CD14-positive monocyte (primary cell): Measurements from ENCODE around the gene TECPR2. TPM values are rescaled to one million over a fixed set of nuclear protein-coding genes. Genes with fewer than 3 reads are reported as not detected.

ENCODE experiments used
- DNase-seq, 3 donors: peaks; one replicate each; pipeline ENCODE4 v3.0.0-alpha.2; 2011 to 2022
- H2AFZ ChIP-seq: 2 replicates; pipeline ENCODE4 v1.6.0; 2012; ENCODE audit warnings: mild to moderate bottlenecking, low read depth, low read length, inconsistent platforms; ENCODE audit not compliant: insufficient read depth, poor library complexity, severe bottlenecking
- H3K27ac ChIP-seq, 2 donors: 1 replicate in 1 of 2; 2 replicates in 1 of 2; pipeline ENCODE4 v1.5.1; 2012 to 2013; ENCODE audit warnings: low read length in 2 of 2, control low read depth in 1 of 2, inconsistent platforms in 1 of 2, low read depth in 1 of 2, mild to moderate bottlenecking in 1 of 2
- H3K27me3 ChIP-seq, 2 donors: one replicate each; pipeline versions ENCODE4 v1.6.0 to v1.6.1; 2011 to 2013; ENCODE audit warnings: low read length in 2 of 2; ENCODE audit not compliant: control insufficient read depth in 2 of 2, insufficient read depth in 2 of 2
- H3K36me3 ChIP-seq, 2 donors: replicated peaks in 1 of 2; 1 replicate in 1 of 2; 2 replicates in 1 of 2; pipeline versions ENCODE4 v1.5.1 to v1.6.1; 2012 to 2013; ENCODE audit warnings: low read length in 2 of 2, control low read depth in 1 of 2, inconsistent platforms in 1 of 2, mild to moderate bottlenecking in 1 of 2; ENCODE audit not compliant: insufficient read depth in 2 of 2, control insufficient read depth in 1 of 2
- H3K4me1 ChIP-seq, 2 donors: 1 replicate in 1 of 2; 2 replicates in 1 of 2; pipeline versions ENCODE4 v1.5.1 to v1.6.1; 2012 to 2013; ENCODE audit warnings: low read length in 2 of 2, control low read depth in 1 of 2, inconsistent platforms in 1 of 2, mild to moderate bottlenecking in 1 of 2, moderate library complexity in 1 of 2; ENCODE audit not compliant: insufficient read depth in 2 of 2, control insufficient read depth in 1 of 2
- H3K4me2 ChIP-seq: replicated peaks from 2 replicates; pipeline ENCODE3; 2012; ENCODE audit warnings: low read length, moderate library complexity, mild to moderate bottlenecking; ENCODE audit not compliant: poor library complexity, severe bottlenecking; ENCODE audit errors: extremely low read depth
- H3K4me3 ChIP-seq, 3 experiments: fragments of 200-600 bp in 1 of 3; sonication (generic) in 1 of 3; replicated peaks in 1 of 3; 1 replicate in 2 of 3; 2 replicates in 1 of 3; pipeline ENCODE4 v1.5.1; 2011 to 2013; ENCODE audit warnings: low read length in 3 of 3, mild to moderate bottlenecking in 3 of 3, control low read depth in 2 of 3, low read depth in 2 of 3, inconsistent platforms in 1 of 3, moderate library complexity in 1 of 3
- H3K79me2 ChIP-seq: 2 replicates; pipeline ENCODE4 v1.6.0; 2012; ENCODE audit warnings: mild to moderate bottlenecking, control low read depth, inconsistent platforms, low read length, moderate library complexity; ENCODE audit not compliant: insufficient read depth
- H3K9ac ChIP-seq: 2 replicates; pipeline ENCODE4 v1.6.0; 2017; ENCODE audit warnings: low read length, mild to moderate bottlenecking; ENCODE audit not compliant: insufficient read depth, poor library complexity, severe bottlenecking
- H3K9me3 ChIP-seq, 2 donors: replicated peaks in 1 of 2; 1 replicate in 1 of 2; 2 replicates in 1 of 2; pipeline versions ENCODE4 v1.5.1 to v1.6.1; 2012 to 2013; ENCODE audit warnings: low read length in 2 of 2, control low read depth in 1 of 2; ENCODE audit not compliant: control insufficient read depth in 1 of 2, insufficient read depth in 1 of 2
- H4K20me1 ChIP-seq: 2 replicates; pipeline ENCODE4 v1.6.0; 2012; ENCODE audit warnings: mild to moderate bottlenecking, low read length, control low read depth, moderate library complexity; ENCODE audit not compliant: insufficient read depth
- H3K27ac Mint-ChIP-seq, 7 donors: one replicate each; pipeline ENCODE4 v1.8.0; 2020; ENCODE audit warnings: mild to moderate bottlenecking in 7 of 7, mixed read lengths in 7 of 7, moderate library complexity in 6 of 7, inconsistent platforms in 2 of 7
- H3K27me3 Mint-ChIP-seq, 3 donors: one replicate each; pipeline ENCODE4 v1.8.0; 2021 to 2022; ENCODE audit warnings: low read depth in 3 of 3, mild to moderate bottlenecking in 3 of 3, mixed read lengths in 3 of 3, moderate library complexity in 3 of 3, inconsistent platforms in 1 of 3
- H3K36me3 Mint-ChIP-seq, 2 donors: one replicate each; pipeline ENCODE4 v1.8.0; 2020; ENCODE audit warnings: mixed read lengths in 2 of 2, inconsistent platforms in 1 of 2, mild to moderate bottlenecking in 1 of 2
- H3K4me1 Mint-ChIP-seq: one replicate; pipeline ENCODE4 v1.8.0; 2020; ENCODE audit warnings: mild to moderate bottlenecking, mixed read lengths
- H3K4me3 Mint-ChIP-seq, 2 donors: one replicate each; pipeline ENCODE4 v1.8.0; 2020; ENCODE audit warnings: mild to moderate bottlenecking in 2 of 2, mixed read lengths in 2 of 2, moderate library complexity in 1 of 2
- H3K9me3 Mint-ChIP-seq, 7 donors: one replicate each; pipeline ENCODE4 v1.8.0; 2020 to 2022; ENCODE audit warnings: mixed read lengths in 7 of 7, mild to moderate bottlenecking in 6 of 7, moderate library complexity in 6 of 7, inconsistent platforms in 2 of 7
- WGBS: methylation state at CpG from one replicate; pipeline ENCODE4 v1.1.5; 2013; ENCODE audit warnings: missing lambda C conversion rate; ENCODE audit not compliant: insufficient coverage; 5-methylcytosine and 5-hydroxymethylcytosine counted together
- intact Hi-C, 2 donors: fragments of 100-400 bp; cut with micrococcal nuclease; formaldehyde crosslinking; loops; one replicate each; pipeline versions ENCODE4 v1.15.0 to v1.15.1; 2023
- polyA plus RNA-seq, 3 donors: library from polyadenylated mRNA; depleted of rRNA in 1 of 3; unstranded in 2 of 3; stranded (reverse) in 1 of 3; fragments of 300-500 nt in 2 of 3; fragments of >200 nt in 1 of 3; fragmentation: Illumina TruSeq in 2 of 3; gene quantifications; 1 replicate in 2 of 3; 2 replicates in 1 of 3; pipeline ENCODE4 v1.2.3, GENCODE V29; 2012 to 2021
- TF ChIP-seq, protein P1 (sequence below): fragments of 200-600 bp; IDR thresholded peaks from one replicate; pipeline ENCODE4 v1.8.0; 2022; ENCODE audit warnings: antibody characterized with exemption, mild to moderate bottlenecking

TECPR2 gene
- polyA plus RNA-seq, 3 donors = 2.8 to 10.4 (median 6.4) TPM

DNA sequence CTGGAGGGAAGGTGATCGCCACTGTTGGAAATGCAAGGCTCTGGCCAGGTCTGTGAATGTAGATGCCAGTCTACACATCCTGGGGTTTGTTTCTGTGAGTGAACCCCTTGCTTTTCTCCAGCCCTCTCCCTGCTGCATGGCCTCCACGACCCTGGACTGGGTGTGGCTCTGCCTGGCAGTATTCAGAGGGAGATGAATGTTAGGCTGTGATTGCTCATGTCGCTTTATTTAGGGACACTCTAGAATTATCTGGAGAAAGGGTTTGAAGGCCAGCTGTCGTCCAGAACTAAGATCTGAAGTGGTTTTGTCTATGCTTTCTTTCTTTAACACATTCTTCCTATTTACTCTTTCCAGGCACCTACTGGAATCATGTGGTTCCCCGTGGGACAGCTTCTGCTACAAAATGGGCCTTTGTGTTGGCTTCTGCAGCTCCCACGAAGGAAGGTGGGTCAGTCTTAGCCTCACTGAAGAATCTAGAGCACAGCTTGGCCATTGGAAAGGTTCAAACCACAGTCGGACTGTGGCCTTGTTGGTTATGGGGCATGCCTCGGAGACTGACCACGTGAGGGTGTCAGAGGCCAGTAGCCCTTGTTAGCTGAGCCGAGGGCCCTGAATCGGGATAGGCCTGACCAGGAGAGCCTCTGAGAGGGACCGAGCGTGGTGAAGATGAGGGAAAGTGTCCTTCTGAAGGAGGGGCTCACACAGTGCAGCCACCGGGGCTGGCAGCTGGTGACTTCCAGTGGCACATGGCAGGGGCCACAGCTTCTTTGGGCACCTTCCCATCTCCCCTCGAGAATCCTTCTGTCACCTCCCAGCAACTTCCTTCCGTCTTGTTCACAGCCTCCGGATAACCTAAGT is 87.7 kb downstream of the TECPR2 start:
- Histone ChIP-seq H3K27ac (no peak overlapping the region), H3K4me3 (no peak overlapping the region), H3K27me3 (no peaks in the 10 kb centered on the region), H3K4me1 (no peaks in the 10 kb centered on the region), H2AFZ (no peak overlapping the region), H3K79me2 (no peaks in the 10 kb centered on the region), H3K36me3 (peaks cover 80 to 96% of the 10 kb centered on the region in 2 donors), H4K20me1 (no peaks in the 10 kb centered on the region), H3K9ac (no peak overlapping the region), H3K4me2 (no peak overlapping the region), H3K9me3 (no peaks in the 10 kb centered on the region)
- TF ChIP-seq, protein P1, sequence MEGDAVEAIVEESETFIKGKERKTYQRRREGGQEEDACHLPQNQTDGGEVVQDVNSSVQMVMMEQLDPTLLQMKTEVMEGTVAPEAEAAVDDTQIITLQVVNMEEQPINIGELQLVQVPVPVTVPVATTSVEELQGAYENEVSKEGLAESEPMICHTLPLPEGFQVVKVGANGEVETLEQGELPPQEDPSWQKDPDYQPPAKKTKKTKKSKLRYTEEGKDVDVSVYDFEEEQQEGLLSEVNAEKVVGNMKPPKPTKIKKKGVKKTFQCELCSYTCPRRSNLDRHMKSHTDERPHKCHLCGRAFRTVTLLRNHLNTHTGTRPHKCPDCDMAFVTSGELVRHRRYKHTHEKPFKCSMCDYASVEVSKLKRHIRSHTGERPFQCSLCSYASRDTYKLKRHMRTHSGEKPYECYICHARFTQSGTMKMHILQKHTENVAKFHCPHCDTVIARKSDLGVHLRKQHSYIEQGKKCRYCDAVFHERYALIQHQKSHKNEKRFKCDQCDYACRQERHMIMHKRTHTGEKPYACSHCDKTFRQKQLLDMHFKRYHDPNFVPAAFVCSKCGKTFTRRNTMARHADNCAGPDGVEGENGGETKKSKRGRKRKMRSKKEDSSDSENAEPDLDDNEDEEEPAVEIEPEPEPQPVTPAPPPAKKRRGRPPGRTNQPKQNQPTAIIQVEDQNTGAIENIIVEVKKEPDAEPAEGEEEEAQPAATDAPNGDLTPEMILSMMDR = no peak
- peaks cover 77 to 93% of the 10 kb centered on the region in 2 donors for H3K36me3 Mint-ChIP-seq
- H3K27me3 Mint-ChIP-seq = peaks cover 0 to 2% (median 0%) of the 10 kb centered on the region in 3 donors
- DNase-seq = no peak
- H3K4me3 Mint-ChIP-seq = no peak overlapping the region
- 95% methylated on average over 12 of the region's 17 CpGs for WGBS
- H3K27ac Mint-ChIP-seq = no peak overlapping the region
- intact Hi-C loops = no loop called here
- peaks cover 4% of the 10 kb centered on the region for H3K4me1 Mint-ChIP-seq
- H3K9me3 Mint-ChIP-seq = no peaks in the 10 kb centered on the region

DNA sequence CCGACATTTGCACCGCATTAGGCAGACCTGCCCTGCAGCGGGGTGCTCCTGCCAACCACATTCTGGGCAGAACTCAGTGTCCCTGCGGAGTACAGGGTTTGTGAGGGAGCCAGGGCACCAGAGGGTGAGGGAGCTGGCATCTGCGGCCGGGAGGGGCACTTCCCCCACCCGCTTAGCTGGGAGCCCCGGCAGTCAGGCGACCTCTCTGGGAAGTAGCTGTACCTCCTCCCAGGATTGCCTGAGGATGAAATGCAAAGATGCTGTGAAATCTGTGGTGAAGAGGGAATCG is 88.3 kb downstream of the TECPR2 start:
- Histone ChIP-seq H3K4me3 (no peak overlapping the region), H3K36me3 (peaks cover 76 to 92% of the 10 kb centered on the region in 2 donors), H3K9ac (no peak overlapping the region), H4K20me1 (no peaks in the 10 kb centered on the region), H3K79me2 (no peaks in the 10 kb centered on the region), H3K9me3 (no peaks in the 10 kb centered on the region), H3K27me3 (no peaks in the 10 kb centered on the region), H3K27ac (no peak overlapping the region), H3K4me1 (no peaks in the 10 kb centered on the region), H3K4me2 (no peak overlapping the region), H2AFZ (no peak overlapping the region)
- H3K36me3 Mint-ChIP-seq = peaks cover 74 to 92% of the 10 kb centered on the region in 2 donors
- no peak for DNase-seq
- H3K27me3 Mint-ChIP-seq = no peaks in the 10 kb centered on the region
- H3K4me3 Mint-ChIP-seq = no peak overlapping the region
- no peaks in the 10 kb centered on the region for H3K4me1 Mint-ChIP-seq
- intact Hi-C loops = no loop called here
- no peaks in the 10 kb centered on the region for H3K9me3 Mint-ChIP-seq
- TF ChIP-seq, protein P1 = no peak
- no peak overlapping the region for H3K27ac Mint-ChIP-seq
- WGBS = 93% methylated on average over 6 of the region's 10 CpGs
